Body of pancreas (tissue), 4 donors: ENCODE results near the gene COX15.

Experiments used
- POLR2A ChIP-seq, 3 donors: fragments of 450-650 bp; IDR thresholded peaks; one replicate each; pipeline ENCODE4 v1.6.1; 2016; ENCODE audit warnings: antibody characterized with exemption in 3 of 3, mild to moderate bottlenecking in 2 of 3
- TF ChIP-seq, protein P1 (sequence below), 7 experiments: fragments of 450-650 bp in 4 of 7; fragments of 200-600 bp in 3 of 7; sonication (generic) in 3 of 7; IDR thresholded peaks; one replicate each; pipeline ENCODE4 v1.5.1; 2016 to 2019; ENCODE audit warnings: antibody characterized with exemption in 7 of 7

DNA sequence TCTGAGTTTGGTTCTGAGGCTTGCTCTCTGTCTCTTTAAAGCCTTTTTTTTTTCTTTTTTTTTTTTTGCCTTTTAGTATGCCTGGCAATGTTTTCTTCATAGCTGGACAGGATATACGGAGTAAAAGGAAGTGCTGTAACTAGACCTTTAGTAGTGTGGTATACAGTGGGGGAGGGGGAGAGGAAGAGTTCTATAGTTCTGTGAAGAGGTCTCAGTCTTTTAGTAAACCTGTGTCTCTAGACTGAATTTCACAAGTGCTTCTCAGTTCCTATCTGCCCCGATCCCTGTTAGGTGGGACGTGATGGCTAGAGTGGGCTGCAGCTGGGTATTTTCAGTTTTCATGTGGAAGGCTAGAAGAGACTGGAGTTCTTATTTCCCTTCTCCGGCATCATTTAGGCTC, 47.4 kb upstream of the COX15 start:
- TF ChIP-seq, protein P1, sequence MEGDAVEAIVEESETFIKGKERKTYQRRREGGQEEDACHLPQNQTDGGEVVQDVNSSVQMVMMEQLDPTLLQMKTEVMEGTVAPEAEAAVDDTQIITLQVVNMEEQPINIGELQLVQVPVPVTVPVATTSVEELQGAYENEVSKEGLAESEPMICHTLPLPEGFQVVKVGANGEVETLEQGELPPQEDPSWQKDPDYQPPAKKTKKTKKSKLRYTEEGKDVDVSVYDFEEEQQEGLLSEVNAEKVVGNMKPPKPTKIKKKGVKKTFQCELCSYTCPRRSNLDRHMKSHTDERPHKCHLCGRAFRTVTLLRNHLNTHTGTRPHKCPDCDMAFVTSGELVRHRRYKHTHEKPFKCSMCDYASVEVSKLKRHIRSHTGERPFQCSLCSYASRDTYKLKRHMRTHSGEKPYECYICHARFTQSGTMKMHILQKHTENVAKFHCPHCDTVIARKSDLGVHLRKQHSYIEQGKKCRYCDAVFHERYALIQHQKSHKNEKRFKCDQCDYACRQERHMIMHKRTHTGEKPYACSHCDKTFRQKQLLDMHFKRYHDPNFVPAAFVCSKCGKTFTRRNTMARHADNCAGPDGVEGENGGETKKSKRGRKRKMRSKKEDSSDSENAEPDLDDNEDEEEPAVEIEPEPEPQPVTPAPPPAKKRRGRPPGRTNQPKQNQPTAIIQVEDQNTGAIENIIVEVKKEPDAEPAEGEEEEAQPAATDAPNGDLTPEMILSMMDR (IDR thresholded peaks at IDR 0.05): no peak
- no peak for TF ChIP-seq POLR2A (IDR thresholded peaks at IDR 0.05)
